ENCODE results near the gene PARVG. TPM values are rescaled to one million over a fixed set of nuclear protein-coding genes. Genes with fewer than 3 reads are reported as not detected.

The PARVG gene
- total and polyA plus RNA-seq, 2 donors (not counting 3 experiments of a cell fraction or from before 2014, with no cell fraction given), result 0.82 TPM; not detected in 1

GRCh38 chr22:44245867-44246266 lies 65.1 kb downstream of the PARVG start:
- Histone ChIP-seq H3K36me3 (ENCODE audit: control insufficient read depth in 2 of 2, extremely low read depth in 1 of 2, insufficient read depth in 2 of 2, low read length in 2 of 2) (no peaks in the 10 kb centered on the region), H3K79me2 (ENCODE audit: control insufficient read depth, insufficient read depth, low read length) (no peaks in the 10 kb centered on the region), H3K27ac (ENCODE audit: insufficient read depth, low read depth, low read length) (no peak overlapping the region), H3K9me3 (replicated peaks; ENCODE audit: control insufficient read depth, insufficient read depth, low read length) (no peaks in the 10 kb centered on the region), H3K9me1 (replicated peaks; ENCODE audit: control insufficient read depth, extremely low read depth, insufficient read depth, low read length) (no peaks in the 10 kb centered on the region), H3K4me3 (replicated peaks in 1 of 3; ENCODE audit: insufficient read depth in 1 of 3, low read depth in 1 of 3, low read length in 3 of 3) (no peak overlapping the region), H2AFZ (ENCODE audit: low read depth, low read length) (no peak overlapping the region), H4K20me1 (replicated peaks; ENCODE audit: control insufficient read depth, extremely low read depth, insufficient read depth, low read length) (no peaks in the 10 kb centered on the region), H3K27me3 (ENCODE audit: control insufficient read depth in 2 of 2, insufficient read depth in 2 of 2, low read length in 2 of 2) (no peaks in the 10 kb centered on the region), H3K4me1 (ENCODE audit: control insufficient read depth, extremely low read depth, insufficient read depth, low read length) (no peaks in the 10 kb centered on the region), H3K4me2 (ENCODE audit: insufficient read depth, low read length) (no peak overlapping the region), H3K9ac (replicated peaks; ENCODE audit: extremely low read depth, insufficient read depth, low read length) (no peak overlapping the region)
- DNase-seq (ENCODE audit: low read depth, low spot score) (no peak), FAIRE-seq (no peak)
- intact Hi-C loops (cut with micrococcal nuclease), result no loop called here
- ChIA-PET POLR2A (no interaction called here), CTCF (no interaction called here)
- BruUV-seq (replicated peaks), result no TSS peak
- dilution Hi-C loops (cut with MboI; ENCODE audit: extremely low pct_ligation_motif_present, low sequenced_read_pairs), result no loop called here
- no peak for TF ChIP-seq MYC (IDR thresholded peaks at IDR 0.05; ENCODE audit: low read depth, low read length)

GRCh38 chr22:44246615-44247326 lies 66.0 kb downstream of the PARVG start:
- Histone ChIP-seq H4K20me1 (replicated peaks; ENCODE audit: control insufficient read depth, extremely low read depth, insufficient read depth, low read length) (no peaks in the 10 kb centered on the region), H3K27me3 (ENCODE audit: control insufficient read depth in 2 of 2, insufficient read depth in 2 of 2, low read length in 2 of 2) (no peaks in the 10 kb centered on the region), H3K27ac (ENCODE audit: insufficient read depth, low read depth, low read length) (no peak overlapping the region), H2AFZ (ENCODE audit: low read depth, low read length) (no peak overlapping the region), H3K9ac (replicated peaks; ENCODE audit: extremely low read depth, insufficient read depth, low read length) (no peak overlapping the region), H3K4me3 (replicated peaks in 1 of 3; ENCODE audit: insufficient read depth in 1 of 3, low read depth in 1 of 3, low read length in 3 of 3) (no peak overlapping the region), H3K9me1 (replicated peaks; ENCODE audit: control insufficient read depth, extremely low read depth, insufficient read depth, low read length) (no peaks in the 10 kb centered on the region), H3K9me3 (replicated peaks; ENCODE audit: control insufficient read depth, insufficient read depth, low read length) (no peaks in the 10 kb centered on the region), H3K79me2 (ENCODE audit: control insufficient read depth, insufficient read depth, low read length) (no peaks in the 10 kb centered on the region), H3K36me3 (ENCODE audit: control insufficient read depth in 2 of 2, extremely low read depth in 1 of 2, insufficient read depth in 2 of 2, low read length in 2 of 2) (no peaks in the 10 kb centered on the region), H3K4me2 (ENCODE audit: insufficient read depth, low read length) (no peak overlapping the region), H3K4me1 (ENCODE audit: control insufficient read depth, extremely low read depth, insufficient read depth, low read length) (no peaks in the 10 kb centered on the region)
- FAIRE-seq (no peak), DNase-seq (ENCODE audit: low read depth, low spot score) (no peak)
- BruUV-seq (replicated peaks), result no TSS peak
- POLR2A ChIA-PET, result no interaction called here
- dilution Hi-C loops (cut with MboI; ENCODE audit: extremely low pct_ligation_motif_present, low sequenced_read_pairs), result no loop called here
- intact Hi-C loops (cut with micrococcal nuclease), result no loop called here
- CTCF ChIA-PET, result no interaction called here
- TF ChIP-seq MYC (IDR thresholded peaks at IDR 0.05; ENCODE audit: low read depth, low read length) (no peak), POLR2AphosphoS5 (IDR thresholded peaks at IDR 0.05; ENCODE audit: insufficient read depth, low read depth, low read length) (no peak), POLR2A (IDR thresholded peaks at IDR 0.05; ENCODE audit: low read depth, low read length) (no peak), MAX (IDR thresholded peaks at IDR 0.05; ENCODE audit: insufficient read depth, insufficient read length) (no peak), CTCF (IDR thresholded peaks at IDR 0.05; ENCODE audit: extremely low read depth in 1 of 2, insufficient read depth in 1 of 2, low read depth in 1 of 2, low read length in 2 of 2) (no peak), EZH2 (IDR thresholded peaks at IDR 0.05; ENCODE audit: borderline replicate concordance, low read depth, low read length, severe bottlenecking) (no peak)

Measured in endothelial cell of umbilical vein (primary cell).